HG02571 (cell line): Measurements from ENCODE around the gene PARL.
"Not testable (repeated sequence)": the region's sequence is repeated elsewhere in the genome, so short reads cannot be mapped to it uniquely, and the experiment has no call there.

Source experiments
- ATAC-seq: cut with Tn5 transposase; IDR thresholded peaks from one replicate; pipeline ENCODE4 v1.9.1; 2021; ENCODE audit warnings: mild to moderate bottlenecking, moderate library complexity; ENCODE audit not compliant: unreplicated experiment

PARL gene

DNA sequence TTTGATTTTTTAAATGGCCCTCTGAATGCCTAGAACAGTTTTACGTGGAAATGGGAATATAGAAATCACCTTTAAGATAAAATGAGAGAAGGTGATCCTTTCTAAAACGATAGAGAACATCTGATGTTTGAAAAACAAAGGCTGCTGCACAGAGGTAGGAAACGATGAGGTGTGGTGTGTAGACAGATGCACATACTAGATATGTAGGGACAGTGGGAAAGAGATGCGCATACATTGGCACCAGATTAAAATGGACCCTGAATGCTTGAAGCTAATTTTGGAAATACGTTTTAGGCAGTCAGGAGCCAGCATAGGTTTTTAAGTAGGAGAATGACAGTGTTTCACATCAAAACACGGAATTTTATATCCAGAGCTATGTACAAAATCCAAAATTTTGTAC is 88.3 kb downstream of the PARL start:
- no peak for ATAC-seq

DNA sequence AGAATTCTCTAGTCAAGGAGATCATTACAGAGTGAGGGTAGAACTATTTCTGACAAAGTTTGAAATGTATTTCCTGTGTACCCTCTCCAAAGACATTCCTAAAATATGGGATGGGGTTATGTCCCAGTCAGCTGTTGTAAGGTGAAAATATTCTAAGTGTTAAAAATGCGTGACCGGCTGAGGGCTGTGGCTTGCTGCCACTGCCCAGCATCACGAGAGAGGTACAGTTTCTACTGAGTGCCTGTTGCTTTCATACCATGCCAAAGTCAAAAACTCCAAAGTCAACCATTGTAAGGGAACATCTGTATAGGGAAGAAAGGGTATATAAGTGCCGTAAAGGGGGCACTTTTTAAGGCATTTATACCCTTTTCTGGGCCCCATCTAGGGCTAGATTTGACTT is 90.2 kb downstream of the PARL start:
- no peak for ATAC-seq

DNA sequence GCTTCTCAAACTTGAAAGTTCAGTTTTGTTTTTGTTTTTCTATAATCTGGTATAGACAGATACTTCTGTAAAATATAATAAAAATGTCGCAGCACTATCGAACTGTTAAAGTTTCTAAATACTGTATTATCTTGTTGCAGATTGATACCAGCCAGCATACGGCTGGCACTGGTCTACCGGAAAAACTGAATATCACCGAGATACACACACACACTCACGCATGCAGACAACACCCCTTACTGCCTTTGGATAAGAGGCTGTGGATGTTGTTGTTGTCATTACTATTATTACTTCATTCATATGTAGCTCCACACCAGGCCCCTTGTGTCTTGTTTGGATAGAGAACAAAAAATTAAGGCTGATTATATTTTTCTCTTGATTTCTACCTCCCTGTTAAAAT is 91.7 kb downstream of the PARL start:
- no peak for ATAC-seq

DNA sequence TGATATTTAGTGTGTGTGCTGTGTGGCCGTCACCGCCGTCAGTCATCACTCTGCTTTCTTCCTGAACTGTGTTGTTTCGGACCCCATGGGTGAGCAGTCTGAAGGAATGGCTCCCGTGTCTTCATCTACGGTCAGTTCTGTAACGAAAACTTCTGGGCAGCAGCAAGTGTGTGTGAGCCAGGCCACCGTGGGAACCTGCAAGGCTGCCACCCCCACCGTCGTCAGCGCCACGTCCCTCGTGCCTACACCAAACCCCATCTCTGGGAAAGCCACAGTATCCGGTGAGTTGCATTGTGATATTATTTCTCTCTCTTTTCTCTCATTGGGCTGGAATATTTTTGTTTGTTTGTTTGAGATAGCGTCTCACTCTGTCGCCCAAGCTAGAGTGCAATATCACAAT is 94.0 kb downstream of the PARL start:
- ATAC-seq, result no peak

DNA sequence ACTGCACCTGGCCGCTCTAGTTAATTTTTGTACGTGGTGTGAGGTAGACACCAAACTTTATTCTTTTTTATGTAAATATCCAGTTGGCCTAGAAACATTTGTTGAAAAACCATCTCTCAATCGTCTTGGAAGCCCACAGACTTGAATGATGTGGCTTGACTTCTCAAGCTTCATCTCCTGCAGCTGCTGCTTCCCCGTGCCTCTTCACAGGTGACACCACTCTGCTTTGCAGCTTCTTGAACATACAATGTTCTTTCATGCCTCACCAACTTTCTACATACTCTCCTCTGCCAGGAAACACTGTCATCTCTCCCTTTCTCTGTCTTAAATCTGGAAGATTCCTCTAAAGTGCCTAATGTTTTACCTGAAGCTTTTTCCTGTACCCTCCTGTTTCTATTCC is 94.9 kb downstream of the PARL start:
- ATAC-seq, result no peak

DNA sequence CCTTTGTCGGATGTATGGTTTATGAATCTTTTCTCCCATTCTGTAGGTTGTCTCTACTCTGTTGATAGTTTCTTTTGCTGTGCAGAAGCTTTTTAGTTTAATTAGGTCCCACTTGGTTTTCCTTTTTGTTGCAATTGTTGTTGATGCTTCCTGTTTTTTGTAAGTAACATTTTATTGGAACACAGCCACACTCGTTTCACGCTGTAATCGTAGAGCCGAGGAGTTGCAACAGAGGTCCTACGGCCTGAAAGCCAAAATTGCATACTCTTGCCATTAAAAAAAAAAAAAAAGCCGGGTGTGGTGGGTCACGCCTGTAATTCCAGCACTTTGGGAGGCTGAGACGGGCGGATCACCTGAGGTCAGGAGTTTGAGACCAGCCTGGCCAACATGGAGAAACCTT is 100.2 kb downstream of the PARL start:
- not testable (repeated sequence) for ATAC-seq

DNA sequence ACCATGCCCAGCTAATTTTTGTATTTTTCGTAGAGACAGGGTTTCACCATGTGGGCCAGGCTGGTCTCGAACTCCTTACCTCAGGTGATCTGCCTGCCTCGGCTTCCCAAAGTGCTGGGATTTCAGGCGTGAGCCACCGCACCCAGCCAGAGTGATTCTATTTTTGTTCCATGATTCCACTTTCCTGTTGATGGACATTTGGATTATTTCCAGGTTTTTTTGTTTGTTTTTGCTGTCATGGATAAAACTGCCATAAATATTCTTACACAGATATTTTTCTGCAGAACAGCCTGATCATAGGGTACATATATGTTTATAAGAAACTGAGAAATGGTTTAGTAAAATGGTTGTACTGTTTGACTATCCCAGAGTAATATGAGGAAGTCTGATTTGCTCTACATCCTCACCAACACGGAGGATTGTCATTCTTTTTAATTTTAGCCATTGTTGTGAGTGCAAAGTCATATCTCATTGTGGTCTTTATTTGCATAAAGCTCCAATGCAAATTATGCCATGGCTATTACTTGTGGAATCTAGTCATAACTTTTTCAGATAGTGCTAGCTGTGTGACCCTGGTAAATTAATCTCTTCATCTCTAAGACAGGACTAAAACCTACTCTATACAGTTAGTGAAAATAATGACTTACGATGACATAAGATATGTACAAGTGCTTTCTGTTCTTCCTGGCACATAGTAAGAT is 102.0 kb downstream of the PARL start:
- no peak for ATAC-seq

DNA sequence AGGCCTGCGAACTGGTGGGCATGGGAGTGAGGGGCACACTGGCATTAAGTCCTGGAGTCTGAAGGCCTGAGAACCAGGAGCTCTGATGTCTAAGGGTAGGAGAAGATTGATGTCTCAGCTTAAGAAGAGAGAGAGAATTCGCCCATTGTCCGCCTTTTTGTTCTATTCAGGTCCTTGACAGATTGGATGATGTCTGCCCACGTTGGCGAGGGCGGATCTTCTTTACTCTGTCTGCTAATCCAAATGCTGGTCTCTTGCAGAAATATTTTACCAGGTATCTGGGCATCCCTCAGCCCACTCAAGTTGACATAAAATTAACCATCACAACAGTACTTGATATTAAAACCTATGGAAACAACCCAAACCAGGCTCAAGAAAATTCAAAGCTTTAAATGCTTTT is 103.4 kb downstream of the PARL start:
- ATAC-seq, result no peak

DNA sequence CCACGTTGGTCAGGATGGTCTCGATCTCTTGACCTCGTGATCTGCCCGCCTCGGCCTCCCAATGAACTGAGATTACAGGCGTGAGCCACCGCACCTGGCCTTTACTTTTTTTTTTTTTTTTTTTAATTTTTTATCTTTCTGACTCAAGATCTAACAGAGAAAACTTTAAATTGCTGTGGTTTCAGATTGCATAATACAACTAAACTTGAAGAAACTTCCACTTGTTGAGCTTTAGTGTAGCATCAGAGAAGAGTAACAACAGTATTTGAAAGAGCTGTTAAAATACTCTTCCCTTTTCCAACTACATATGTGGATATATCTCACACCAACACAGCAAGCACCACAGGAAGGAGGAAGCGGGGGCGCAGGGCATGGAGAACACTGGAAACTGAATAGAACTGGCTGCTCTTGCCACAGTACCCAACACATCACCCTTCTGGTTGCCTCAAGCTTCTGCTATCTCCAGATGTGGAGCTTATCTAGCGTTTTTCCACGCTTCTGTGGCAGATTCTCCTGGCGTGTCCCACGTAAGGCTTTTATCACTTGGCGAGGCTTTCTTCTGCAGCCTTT is 104.7 kb downstream of the PARL start:
- ATAC-seq, result no peak
